HG03103 (cell line): ENCODE data around the gene EDRF1.

Experiments used
- ATAC-seq: cut with Tn5 transposase; IDR thresholded peaks from one replicate; pipeline ENCODE4 v1.9.1; 2021; ENCODE audit warnings: low read depth; ENCODE audit not compliant: unreplicated experiment

EDRF1 gene

GRCh38 chr10:125782054-125782453 is 62.5 kb downstream of the EDRF1 start:
- ATAC-seq, result no peak

- ATAC-seq, result no peak
Observed at GRCh38 chr10:125782616-125783015, 63.1 kb downstream of the EDRF1 start.

GRCh38 chr10:125783408-125783807 is 63.9 kb downstream of the EDRF1 start:
- ATAC-seq, result no peak

GRCh38 chr10:125783957-125784356 is 64.4 kb downstream of the EDRF1 start:
- ATAC-seq, result peak; percentile 72

GRCh38 chr10:125785791-125786190 is 66.3 kb downstream of the EDRF1 start:
- no peak for ATAC-seq

- no peak for ATAC-seq
Observed at GRCh38 chr10:125788156-125789034, 68.9 kb downstream of the EDRF1 start.

- ATAC-seq, result no peak
Observed at GRCh38 chr10:125792342-125793300, 73.1 kb downstream of the EDRF1 start.

GRCh38 chr10:125795128-125795527 is 75.6 kb downstream of the EDRF1 start:
- ATAC-seq, result no peak

GRCh38 chr10:125795637-125796190 is 76.2 kb downstream of the EDRF1 start:
- ATAC-seq, result no peak

GRCh38 chr10:125797424-125797823 is 77.9 kb downstream of the EDRF1 start:
- no peak for ATAC-seq

GRCh38 chr10:125797994-125798662 is 78.6 kb downstream of the EDRF1 start:
- no peak for ATAC-seq

GRCh38 chr10:125799451-125800182 is 80.1 kb downstream of the EDRF1 start:
- ATAC-seq, result no peak

- ATAC-seq, result no peak
Observed at GRCh38 chr10:125801574-125801973, 82.1 kb downstream of the EDRF1 start.

- no peak for ATAC-seq
Observed at GRCh38 chr10:125802131-125802530, 82.6 kb downstream of the EDRF1 start.

- ATAC-seq, result no peak
Observed at GRCh38 chr10:125802739-125803138, 83.2 kb downstream of the EDRF1 start.

- no peak for ATAC-seq
Observed at GRCh38 chr10:125808047-125808446, 88.5 kb downstream of the EDRF1 start.

GRCh38 chr10:125811251-125811650 is 91.7 kb downstream of the EDRF1 start:
- ATAC-seq, result no peak

GRCh38 chr10:125812128-125812750 is 92.7 kb downstream of the EDRF1 start:
- ATAC-seq, result no peak
